Aorta (tissue), 5 donors: ENCODE data around the gene MINDY1. TPM values are rescaled to one million over a fixed set of nuclear protein-coding genes. Genes with fewer than 3 reads are reported as not detected.

Source experiments
- ATAC-seq: fragments of 200-7000 bp; cut with Tn5 transposase; one replicate; pipeline ENCODE4 v1.9.1; 2022; ENCODE audit warnings: moderate library complexity; ENCODE audit not compliant: low FRiP score
- DNase-seq, 2 donors: peaks; one replicate each; pipeline ENCODE4 v3.0.0-alpha.2; 2020
- H3K27ac ChIP-seq, 2 donors: one replicate each; pipeline ENCODE4 v1.5.1; 2013; ENCODE audit warnings: low read length in 2 of 2, mild to moderate bottlenecking in 2 of 2, moderate library complexity in 2 of 2, control low read depth in 1 of 2, inconsistent platforms in 1 of 2, low read depth in 1 of 2
- H3K27me3 ChIP-seq, 2 donors: one replicate each; pipeline ENCODE4 v1.6.1; 2013; ENCODE audit warnings: control low read depth in 1 of 2, low read length in 1 of 2, mild to moderate bottlenecking in 1 of 2, moderate library complexity in 1 of 2; ENCODE audit not compliant: insufficient read depth in 2 of 2, control insufficient read depth in 1 of 2
- H3K36me3 ChIP-seq, 2 donors: one replicate each; pipeline ENCODE4 v1.6.1; 2013; ENCODE audit warnings: control low read depth in 1 of 2, low read length in 1 of 2, mild to moderate bottlenecking in 1 of 2; ENCODE audit not compliant: insufficient read depth in 2 of 2, control insufficient read depth in 1 of 2
- H3K4me1 ChIP-seq, 2 donors: one replicate each; pipeline ENCODE4 v1.6.1; 2013; ENCODE audit warnings: low read length in 2 of 2, control low read depth in 1 of 2, mild to moderate bottlenecking in 1 of 2, moderate library complexity in 1 of 2; ENCODE audit not compliant: insufficient read depth in 2 of 2, control insufficient read depth in 1 of 2
- H3K4me3 ChIP-seq, 2 donors: one replicate each; pipeline ENCODE4 v1.5.1; 2013; ENCODE audit warnings: low read length in 2 of 2, control low read depth in 1 of 2, mild to moderate bottlenecking in 1 of 2
- H3K9me3 ChIP-seq: one replicate; pipeline ENCODE4 v1.6.1; 2013; ENCODE audit warnings: mild to moderate bottlenecking, low read length; ENCODE audit not compliant: control insufficient read depth
- WGBS, 2 donors: extraction: QIAGEN DNeasy Blood & Tissue Kit; methylation state at CpG; one replicate each; pipeline ENCODE4 v1.1.7; 2013; 5-methylcytosine and 5-hydroxymethylcytosine counted together
- intact Hi-C, 2 donors: fragments of 100-400 bp; cut with DNase I; formaldehyde crosslinking; loops; one replicate each; pipeline versions ENCODE4 v1.14.2 to v1.15.0; 2022
- long read RNA-seq, 2 donors: library from polyadenylated mRNA; unstranded; transcript quantifications; one replicate each; pipeline ENCODE4 v2.0.0, GENCODE V29; 2020 to 2021
- polyA plus RNA-seq, 2 donors: library from polyadenylated mRNA; stranded (reverse); fragments of 200-250 nt; gene quantifications; one replicate each; pipeline ENCODE4 v1.2.3, GENCODE V29; 2013
- total RNA-seq, 2 donors: library from RNA; stranded (reverse); fragmentation: NEBNext Ultra II Directional; extraction: Animal tissue kit (Norgen Biotek cat#: 25700); gene quantifications; one replicate each; pipeline ENCODE4 v1.2.1, GENCODE V29; 2021
- donor health status: healthy with polysubstance abuse.
- donor health status: Bipolar disorder and iron deficiency.
- donor health status: DM: no; HTN: no; CAD: no.
- donor health status: DM: no; HTN: no; CAD: no.
- donor health status: DM: yes; HTN: yes; CAD: no.

MINDY1 gene
- total RNA-seq = 10 to 100 TPM; 20.1 to 26.0 TPM
- 10 to 100 TPM in 1 of 2 donors, 1 to 10 TPM in 1; 8.9 to 17.7 TPM for polyA plus RNA-seq
- long read RNA-seq, donor 1, partial matches to known transcripts = 6 of 32 reads
- long read RNA-seq, donor 1, other reads (novel, unspliced or antisense) = 22 of 32 reads
- long read RNA-seq, donor 2, partial matches to known transcripts = 3 of 8 reads
- long read RNA-seq, donor 2, other reads (novel, unspliced or antisense) = 5 of 8 reads

- ATAC-seq = peak; percentile 79
- 0 to 1% methylated on average over 18 of the region's 18 CpGs for WGBS, 2 donors
- intact Hi-C loops = loop anchor here in 1 of 2 donors (5.0 kb wide), 2 partner anchors 34 to 51 kb away; partner anchors contain the start of genes CDC42SE1 and CERS2
- peak within 1 kb of the TSS in 1 of 2 donors; percentile 90 for H3K27ac ChIP-seq
- H3K27me3 ChIP-seq = no peaks in the 10 kb centered on the region
- H3K4me1 ChIP-seq = peaks cover 0 to 2% of the 10 kb centered on the region in 2 donors
- H3K9me3 ChIP-seq = no peaks in the 10 kb centered on the region
- no peaks in the 10 kb centered on the region for H3K36me3 ChIP-seq
- H3K4me3 ChIP-seq = peak within 1 kb of the TSS; percentile 78 to 88
- DNase-seq = peak; percentile 77
Observed at GRCh38 chr1:151006327-151007052, at the start of gene MINDY1. TSS of gene MINDY1 (minus strand) at chr1:151006902. CDS start at chr1:151002617, 4,285 bp downstream.

- 60 to 63% methylated on average over 2 of the region's 2 CpGs for WGBS, 2 donors
- H3K4me1 ChIP-seq = peaks cover 0 to 4% of the 10 kb centered on the region in 2 donors
- no peaks in the 10 kb centered on the region for H3K9me3 ChIP-seq
- ATAC-seq = no peak
- no peaks in the 10 kb centered on the region for H3K27me3 ChIP-seq
- H3K27ac ChIP-seq = peak overlapping the region in 1 of 2 donors; percentile 5
- H3K4me3 ChIP-seq = no peak overlapping the region
- peaks cover 2 to 10% of the 10 kb centered on the region in 2 donors for H3K36me3 ChIP-seq
- DNase-seq = no peak
- intact Hi-C loops = loop anchor here in 1 of 2 donors (5.0 kb wide), 1 partner anchor 49 kb away; the partner anchor contains the start of genes MINDY1 and PRUNE1
Observed at GRCh38 chr1:151056149-151056548, 49.4 kb upstream of the MINDY1 start.

GRCh38 chr1:151055581-151055980 lies 48.9 kb upstream of the MINDY1 start:
- intact Hi-C loops = loop anchor here in 1 of 2 donors (5.0 kb wide), 1 partner anchor 48 kb away; the partner anchor contains the start of genes MINDY1 and PRUNE1
- WGBS, 2 donors = 47 to 48% methylated on average over 2 of the region's 2 CpGs
- Histone ChIP-seq H3K4me3 (no peak overlapping the region), H3K4me1 (peaks cover 0 to 4% of the 10 kb centered on the region in 2 donors), H3K36me3 (peaks cover 2 to 10% of the 10 kb centered on the region in 2 donors), H3K9me3 (no peaks in the 10 kb centered on the region), H3K27me3 (no peaks in the 10 kb centered on the region), H3K27ac (peak overlapping the region in 1 of 2 donors; percentile 42)
- ATAC-seq (no peak), DNase-seq (no peak)

- no peaks in the 10 kb centered on the region for H3K9me3 ChIP-seq
- H3K4me1 ChIP-seq = peaks cover 0 to 4% of the 10 kb centered on the region in 2 donors
- H3K4me3 ChIP-seq = no peak overlapping the region
- peaks cover 2 to 10% of the 10 kb centered on the region in 2 donors for H3K36me3 ChIP-seq
- no peaks in the 10 kb centered on the region for H3K27me3 ChIP-seq
- DNase-seq (no peak), ATAC-seq (no peak)
- peak overlapping the region in 1 of 2 donors; percentile 17 for H3K27ac ChIP-seq
- intact Hi-C loops = loop anchor here in 1 of 2 donors (5.0 kb wide), 1 partner anchor 48 kb away; the partner anchor contains the start of genes MINDY1 and PRUNE1
- 85 to 86% methylated on average over 4 of the region's 4 CpGs for WGBS, 2 donors
Observed at GRCh38 chr1:151054971-151055547, 48.4 kb upstream of the MINDY1 start.

GRCh38 chr1:151051356-151052009 lies 44.8 kb upstream of the MINDY1 start:
- H3K9me3 ChIP-seq = no peaks in the 10 kb centered on the region
- 67 to 72% methylated on average over 2 of the region's 2 CpGs for WGBS, 2 donors
- ATAC-seq (no peak), DNase-seq (no peak)
- peaks cover 2 to 10% of the 10 kb centered on the region in 2 donors for H3K36me3 ChIP-seq
- H3K4me1 ChIP-seq = peaks cover 0 to 3% of the 10 kb centered on the region in 2 donors
- H3K27ac ChIP-seq = no peak overlapping the region
- intact Hi-C loops = no loop called here
- no peaks in the 10 kb centered on the region for H3K27me3 ChIP-seq
- H3K4me3 ChIP-seq = no peak overlapping the region

GRCh38 chr1:151050051-151050688 lies 43.5 kb upstream of the MINDY1 start:
- DNase-seq (no peak), ATAC-seq (no peak)
- Histone ChIP-seq H3K9me3 (no peaks in the 10 kb centered on the region), H3K36me3 (peaks cover 0 to 4% of the 10 kb centered on the region in 2 donors), H3K27ac (no peak overlapping the region), H3K27me3 (no peaks in the 10 kb centered on the region), H3K4me3 (no peak overlapping the region), H3K4me1 (no peaks in the 10 kb centered on the region)
- 77 to 78% methylated on average over 2 of the region's 2 CpGs for WGBS, 2 donors
- intact Hi-C loops = no loop called here

- ATAC-seq = no peak
- Histone ChIP-seq H3K36me3 (peaks cover 0 to 2% of the 10 kb centered on the region in 2 donors), H3K4me1 (no peaks in the 10 kb centered on the region)
Observed at GRCh38 chr1:151049458-151049857, 42.8 kb upstream of the MINDY1 start.

GRCh38 chr1:151048645-151049032 lies 41.9 kb upstream of the MINDY1 start:
- 2 to 5% methylated on average over 3 of the region's 3 CpGs for WGBS, 2 donors
- H3K27ac ChIP-seq = peak overlapping the region in 1 of 2 donors; percentile 16

More at GRCh38 chr1:151049458-151049857, 42.8 kb upstream of the MINDY1 start:
- no peaks in the 10 kb centered on the region for H3K27me3 ChIP-seq
- no peaks in the 10 kb centered on the region for H3K9me3 ChIP-seq
- H3K4me3 ChIP-seq = no peak overlapping the region
- peak overlapping the region in 1 of 2 donors; percentile 21 for H3K27ac ChIP-seq
- 80 to 82% methylated on average over 5 of the region's 5 CpGs for WGBS, 2 donors
- intact Hi-C loops = no loop called here
- no peak for DNase-seq

More at GRCh38 chr1:151048645-151049032, 41.9 kb upstream of the MINDY1 start:
- Histone ChIP-seq H3K36me3 (peaks cover 0 to 2% of the 10 kb centered on the region in 2 donors), H3K9me3 (no peaks in the 10 kb centered on the region), H3K27me3 (no peaks in the 10 kb centered on the region), H3K4me1 (no peaks in the 10 kb centered on the region), H3K4me3 (peak overlapping the region in 1 of 2 donors; percentile 51)
- ATAC-seq (no peak), DNase-seq (no peak)
- intact Hi-C loops = no loop called here
